Activated CD8-positive, alpha-beta T cell treated with anti-CD3 and anti-CD28 coated beads for 36 hours (primary cell): ENCODE measurements around the gene USP22. TPM values are rescaled to one million over a fixed set of nuclear protein-coding genes. Genes with fewer than 3 reads are reported as not detected.

Source experiments
- ATAC-seq: fragments of 200-7000 bp; cut with Tn5 transposase; one replicate; pipeline ENCODE4 v1.10.0; 2021; ENCODE audit warnings: mild to moderate bottlenecking, moderate library complexity
- CTCF ChIA-PET: fragments of 350-600 bp; sonication (Branson Sonifier 250); formaldehyde crosslinking; loops from one replicate; lab custom pipeline; 2021; ENCODE audit warnings: antibody characterized with exemption; lab: Charles Lee
- POLR2A ChIA-PET: fragments of 350-600 bp; sonication (Branson Sonifier 250); formaldehyde crosslinking; loops from one replicate; lab custom pipeline; 2021; ENCODE audit warnings: antibody characterized with exemption; lab: Charles Lee
- DNase-seq: peaks from one replicate; pipeline ENCODE4 v3.0.0-alpha.2; 2020
- H3K27ac Mint-ChIP-seq: one replicate; pipeline ENCODE4 v1.8.0; 2021; ENCODE audit warnings: mild to moderate bottlenecking, mixed read lengths
- H3K27me3 Mint-ChIP-seq: one replicate; pipeline ENCODE4 v1.8.0; 2021; ENCODE audit warnings: mixed read lengths
- H3K36me3 Mint-ChIP-seq: one replicate; pipeline ENCODE4 v1.8.0; 2021; ENCODE audit warnings: low read depth, mixed read lengths
- H3K4me1 Mint-ChIP-seq: one replicate; pipeline ENCODE4 v1.8.0; 2021; ENCODE audit warnings: low read depth, mixed read lengths
- H3K4me3 Mint-ChIP-seq: one replicate; pipeline ENCODE4 v1.8.0; 2021; ENCODE audit warnings: mild to moderate bottlenecking, moderate library complexity, mixed read lengths
- H3K9me3 Mint-ChIP-seq: one replicate; pipeline ENCODE4 v1.8.0; 2021; ENCODE audit warnings: mixed read lengths
- CTCF ChIP-seq: fragments of 200-600 bp; IDR thresholded peaks from one replicate; pipeline ENCODE4 v1.8.0; 2022; ENCODE audit warnings: antibody characterized with exemption, mild to moderate bottlenecking
- intact Hi-C: fragments of 100-400 bp; cut with micrococcal nuclease; formaldehyde crosslinking; loops from one replicate; pipeline ENCODE4 v1.10.0; 2022
- total RNA-seq, 2 experiments: library from RNA; stranded (reverse); gene quantifications; one replicate each; pipeline ENCODE4 v1.2.3, GENCODE V29; 2021

The USP22 gene
- total RNA-seq, 2 experiments from 2014 or later = 149 to 153 TPM

GRCh38 chr17:20988001-20988636 is 54.7 kb downstream of the USP22 start:
- Mint-ChIP-seq H3K36me3 (no peaks in the 10 kb centered on the region), H3K27me3 (no peaks in the 10 kb centered on the region), H3K9me3 (no peaks in the 10 kb centered on the region), H3K27ac (no peak overlapping the region), H3K4me1 (no peaks in the 10 kb centered on the region), H3K4me3 (no peak overlapping the region)
- no peak for DNase-seq
- ChIA-PET CTCF (no interaction called here), POLR2A (no interaction called here)
- TF ChIP-seq CTCF = no peak
- no peak for ATAC-seq
- intact Hi-C loops = no loop called here

DNA sequence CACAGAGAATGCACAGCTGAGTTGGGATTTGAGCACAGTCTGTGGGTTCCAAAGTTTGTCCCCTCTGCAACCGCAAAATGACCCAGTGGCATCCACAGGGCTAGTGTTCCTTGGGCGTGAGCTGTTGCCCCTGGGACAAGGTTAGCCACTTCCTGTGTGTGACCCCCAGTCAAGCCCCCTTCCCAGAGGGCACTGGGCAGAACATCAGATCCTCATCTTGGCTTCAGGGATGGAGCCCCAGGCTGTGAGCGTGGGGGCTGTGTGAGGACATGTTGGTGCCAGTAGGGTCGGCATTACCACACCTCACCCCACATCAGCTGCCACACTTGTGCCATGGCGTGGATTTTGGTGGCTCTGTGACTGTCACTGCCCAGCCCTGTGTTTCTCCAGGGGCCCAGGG is 55.3 kb downstream of the USP22 start:
- ChIA-PET POLR2A (no interaction called here), CTCF (no interaction called here)
- H3K27ac Mint-ChIP-seq = no peak overlapping the region
- H3K4me3 Mint-ChIP-seq = no peak overlapping the region
- no peak for ATAC-seq
- intact Hi-C loops = no loop called here
- no peak for DNase-seq
- no peaks in the 10 kb centered on the region for H3K9me3 Mint-ChIP-seq
- H3K27me3 Mint-ChIP-seq = no peaks in the 10 kb centered on the region
- no peak for TF ChIP-seq CTCF
- H3K36me3 Mint-ChIP-seq = no peaks in the 10 kb centered on the region
- no peaks in the 10 kb centered on the region for H3K4me1 Mint-ChIP-seq

DNA sequence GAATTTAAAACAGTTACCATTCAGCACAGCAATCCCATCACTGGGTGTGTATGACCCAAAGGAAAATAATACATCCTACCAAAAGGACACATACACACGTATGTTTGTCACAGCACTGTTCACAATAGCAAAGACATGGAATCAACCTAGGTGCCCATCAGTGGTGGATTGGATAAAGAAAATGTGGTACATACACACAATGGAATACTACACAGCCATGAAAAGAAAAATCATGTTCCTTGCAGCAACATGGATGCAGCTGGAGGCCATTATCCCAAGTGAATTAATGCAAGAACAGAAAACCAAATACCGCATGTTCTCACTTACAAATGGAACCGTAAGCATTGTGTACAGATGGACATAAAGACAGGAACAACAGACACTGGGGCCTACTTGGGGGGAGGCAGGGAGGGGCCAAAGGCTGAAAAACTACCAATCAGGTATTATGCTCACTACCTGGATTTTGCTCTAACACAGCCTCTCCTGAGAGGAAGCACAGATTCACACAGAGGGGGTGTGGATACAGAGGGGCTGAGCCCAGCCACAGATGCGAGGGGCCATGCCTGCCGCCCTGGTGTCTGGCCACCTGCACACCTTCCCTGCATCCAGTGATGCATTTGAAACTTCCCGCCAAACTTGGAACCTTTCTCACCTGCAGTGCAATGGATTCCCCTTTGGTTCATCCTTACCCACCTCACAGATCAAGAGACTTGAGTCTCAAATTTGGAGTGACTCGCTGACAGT is 55.9 kb downstream of the USP22 start:
- Mint-ChIP-seq H3K27ac (no peak overlapping the region), H3K9me3 (no peaks in the 10 kb centered on the region), H3K4me1 (no peaks in the 10 kb centered on the region), H3K4me3 (no peak overlapping the region), H3K36me3 (no peaks in the 10 kb centered on the region), H3K27me3 (no peaks in the 10 kb centered on the region)
- CTCF ChIA-PET = no interaction called here
- ATAC-seq (no peak), DNase-seq (no peak)
- TF ChIP-seq CTCF = no peak
- POLR2A ChIA-PET = no interaction called here
- intact Hi-C loops = no loop called here

GRCh38 chr17:20983359-20983637 is 59.5 kb downstream of the USP22 start:
- DNase-seq = no peak
- H3K36me3 Mint-ChIP-seq = no peaks in the 10 kb centered on the region
- no peak for TF ChIP-seq CTCF
- ChIA-PET POLR2A (no interaction called here), CTCF (no interaction called here)
- H3K4me3 Mint-ChIP-seq = no peak overlapping the region
- no peaks in the 10 kb centered on the region for H3K9me3 Mint-ChIP-seq
- H3K27ac Mint-ChIP-seq = no peak overlapping the region
- H3K4me1 Mint-ChIP-seq = no peaks in the 10 kb centered on the region
- ATAC-seq = no peak
- intact Hi-C loops = no loop called here
- peaks cover 9% of the 10 kb centered on the region for H3K27me3 Mint-ChIP-seq

- no peaks in the 10 kb centered on the region for H3K9me3 Mint-ChIP-seq
- ATAC-seq (no peak), DNase-seq (no peak)
- no peak overlapping the region for H3K27ac Mint-ChIP-seq
- ChIA-PET POLR2A (no interaction called here), CTCF (no interaction called here)
- intact Hi-C loops = no loop called here
- H3K4me3 Mint-ChIP-seq = no peak overlapping the region
- TF ChIP-seq CTCF = no peak
- H3K36me3 Mint-ChIP-seq = no peaks in the 10 kb centered on the region
- no peaks in the 10 kb centered on the region for H3K4me1 Mint-ChIP-seq
- peaks cover 11% of the 10 kb centered on the region for H3K27me3 Mint-ChIP-seq
Measured at GRCh38 chr17:20982589-20983358, 60.0 kb downstream of the USP22 start.
